Measurements from ENCODE around the gene CKAP2L.

The CKAP2L gene, protein sequence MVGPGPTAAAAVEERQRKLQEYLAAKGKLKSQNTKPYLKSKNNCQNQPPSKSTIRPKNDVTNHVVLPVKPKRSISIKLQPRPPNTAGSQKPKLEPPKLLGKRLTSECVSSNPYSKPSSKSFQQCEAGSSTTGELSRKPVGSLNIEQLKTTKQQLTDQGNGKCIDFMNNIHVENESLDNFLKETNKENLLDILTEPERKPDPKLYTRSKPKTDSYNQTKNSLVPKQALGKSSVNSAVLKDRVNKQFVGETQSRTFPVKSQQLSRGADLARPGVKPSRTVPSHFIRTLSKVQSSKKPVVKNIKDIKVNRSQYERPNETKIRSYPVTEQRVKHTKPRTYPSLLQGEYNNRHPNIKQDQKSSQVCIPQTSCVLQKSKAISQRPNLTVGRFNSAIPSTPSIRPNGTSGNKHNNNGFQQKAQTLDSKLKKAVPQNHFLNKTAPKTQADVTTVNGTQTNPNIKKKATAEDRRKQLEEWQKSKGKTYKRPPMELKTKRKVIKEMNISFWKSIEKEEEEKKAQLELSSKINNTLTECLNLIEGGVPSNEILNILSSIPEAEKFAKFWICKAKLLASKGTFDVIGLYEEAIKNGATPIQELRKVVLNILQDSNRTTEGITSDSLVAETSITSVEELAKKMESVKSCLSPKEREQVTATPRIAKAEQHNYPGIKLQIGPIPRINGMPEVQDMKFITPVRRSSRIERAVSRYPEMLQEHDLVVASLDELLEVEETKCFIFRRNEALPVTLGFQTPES
- long read RNA-seq, donor 1, full-length matches to known transcripts: 1 of 1 reads
- long read RNA-seq, donor 1, partial matches to known transcripts: 0 of 1 reads
- long read RNA-seq, donor 1, other reads (novel, unspliced or antisense): 0 of 1 reads
- long read RNA-seq, donor 2: 0 reads
- long read RNA-seq, donor 3: 0 reads
- long read RNA-seq, donor 4, full-length matches to known transcripts: 1 of 1 reads
- long read RNA-seq, donor 4, partial matches to known transcripts: 0 of 1 reads
- long read RNA-seq, donor 4, other reads (novel, unspliced or antisense): 0 of 1 reads
- long read RNA-seq, donor 5: 0 reads
- long read RNA-seq, donor 6, partial matches to known transcripts: 0 of 1 reads
- long read RNA-seq, donor 6, other reads (novel, unspliced or antisense): 0 of 1 reads
- long read RNA-seq, donor 7, partial matches to known transcripts: 13 of 13 reads
- long read RNA-seq, donor 7, other reads (novel, unspliced or antisense): 0 of 13 reads
- long read RNA-seq, donor 8, full-length matches to known transcripts: 2 of 2 reads
- long read RNA-seq, donor 8, partial matches to known transcripts: 0 of 2 reads
- long read RNA-seq, donor 8, other reads (novel, unspliced or antisense): 0 of 2 reads

DNA sequence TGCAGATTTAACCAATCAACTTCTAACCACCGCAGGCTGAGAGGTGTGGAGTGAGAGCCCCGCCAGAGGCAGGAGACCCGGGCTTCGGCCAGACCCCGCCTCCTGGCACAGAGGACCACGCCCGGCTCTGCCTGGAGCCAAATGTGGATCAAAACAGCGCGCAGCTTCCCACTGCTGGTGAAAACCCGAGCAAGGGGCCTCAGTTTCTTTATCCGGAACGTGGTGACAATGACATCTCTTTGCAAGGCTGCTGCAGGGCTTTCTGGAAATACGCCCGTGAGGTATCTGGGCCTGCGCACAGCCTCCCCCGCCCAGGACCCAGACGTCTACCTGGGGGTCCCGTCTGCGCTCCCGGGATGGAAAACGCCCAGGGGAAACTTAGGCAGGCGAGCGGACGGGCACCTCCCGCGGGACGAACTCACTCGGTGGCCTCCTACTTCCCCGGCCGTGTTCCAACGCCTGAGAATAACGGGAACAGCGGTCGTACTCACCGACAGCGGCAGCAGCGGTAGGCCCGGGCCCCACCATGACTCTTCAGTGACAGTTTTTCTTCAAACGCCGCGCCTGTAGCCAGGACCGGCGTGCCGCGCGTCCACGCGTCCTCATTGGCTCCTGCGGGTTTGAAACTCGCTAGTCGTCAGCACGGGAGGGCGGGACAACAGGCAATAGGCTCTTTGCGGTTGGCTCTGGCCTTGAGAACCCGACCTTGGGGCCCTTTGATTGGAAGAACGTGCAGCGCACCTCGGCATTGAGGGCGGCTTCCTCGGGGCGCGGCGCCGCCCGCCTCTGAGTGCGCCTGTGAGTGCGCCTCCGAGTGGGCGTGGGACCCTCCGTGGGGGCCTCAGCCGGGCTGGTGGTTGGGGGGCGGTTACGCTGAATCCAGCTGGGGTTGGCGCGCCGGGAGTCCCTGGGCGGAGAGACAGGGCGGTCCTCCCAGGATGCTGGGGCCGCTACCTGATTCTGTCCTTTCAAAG, at the start of gene CKAP2L:
Gene CKAP2L, minus strand, starts transcription at position 539 of the 974 bp plus-strand sequence. Its CDS starts 11 bp downstream, at position 528.
- DNase-seq: peak; percentile 85

DNA sequence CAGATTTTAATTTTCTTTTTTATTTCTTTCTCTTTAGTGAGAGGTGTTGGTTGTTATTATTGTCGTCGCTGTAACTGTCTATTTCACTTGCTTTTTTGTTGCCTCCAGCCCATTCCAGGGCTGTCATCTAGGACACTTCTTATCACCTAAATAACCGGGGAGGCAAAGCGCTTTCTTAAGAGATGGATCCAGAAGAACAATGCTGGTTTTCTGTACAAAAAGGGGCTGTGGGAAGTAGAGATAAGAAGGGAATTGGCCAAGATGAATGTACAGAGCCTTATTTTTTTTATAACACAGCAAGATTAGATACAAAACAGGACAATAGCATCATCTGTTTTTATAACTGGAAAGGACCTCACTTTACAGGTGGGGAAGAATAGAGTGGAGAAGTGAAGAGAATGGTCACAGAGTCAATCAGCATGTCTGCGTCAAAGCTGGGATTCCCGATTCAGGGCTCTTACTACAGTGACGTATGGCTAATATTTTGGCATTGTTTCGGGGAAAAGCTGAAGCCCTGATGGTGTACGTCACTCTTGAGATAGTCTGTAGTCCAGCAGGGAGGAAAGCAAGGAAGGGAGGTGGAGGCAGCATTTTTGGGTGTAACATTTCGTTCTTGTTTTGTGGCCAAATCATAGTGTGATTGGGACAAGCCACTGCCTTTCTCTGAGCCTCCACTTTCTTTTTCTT, 49.0 kb upstream of the CKAP2L start:
- no peak for DNase-seq

DNA sequence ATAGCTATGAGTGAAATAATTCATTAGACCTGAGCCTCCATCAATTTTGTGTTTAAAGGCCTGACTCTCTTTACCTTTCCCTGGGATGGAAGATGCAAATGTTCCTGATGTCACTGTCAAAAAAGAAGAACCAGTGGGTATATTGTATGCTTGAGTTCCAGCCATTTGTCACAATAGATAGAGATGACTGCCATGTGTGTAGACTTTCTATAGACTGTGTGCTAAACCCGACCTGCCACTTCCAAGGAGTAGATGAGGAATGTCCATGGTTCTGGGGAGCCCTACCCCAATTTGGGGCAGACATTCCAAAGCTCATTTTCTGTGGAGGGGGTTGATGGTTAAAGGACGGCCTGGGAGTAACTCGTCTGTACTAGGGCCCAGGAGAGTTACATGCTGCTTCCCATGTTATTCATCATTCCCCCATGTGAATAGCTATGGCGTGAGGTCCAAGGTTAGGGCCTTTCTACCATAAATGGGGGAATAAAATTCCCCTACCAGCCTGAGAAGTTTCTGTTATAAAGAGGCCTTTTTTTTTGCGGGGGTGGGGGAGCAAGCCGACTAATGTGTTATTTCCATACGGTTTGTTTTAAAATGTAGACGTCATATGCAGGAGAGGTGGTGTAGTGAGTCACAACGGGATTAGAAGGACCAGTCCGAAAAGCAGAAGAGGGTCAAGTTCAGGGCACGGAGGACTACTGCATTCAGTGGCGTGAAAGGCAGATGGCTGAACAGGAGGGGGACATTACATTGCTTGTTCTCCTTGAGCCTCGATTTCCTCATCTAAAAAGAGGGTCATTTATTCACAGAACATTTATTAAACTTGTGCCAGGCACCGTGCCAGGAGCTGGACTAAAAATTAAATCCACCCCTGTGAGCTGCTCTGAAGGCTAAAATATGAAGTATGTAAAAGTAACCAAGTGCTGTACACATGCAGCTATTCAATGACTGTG, 48.2 kb upstream of the CKAP2L start:
- DNase-seq: no peak

DNA sequence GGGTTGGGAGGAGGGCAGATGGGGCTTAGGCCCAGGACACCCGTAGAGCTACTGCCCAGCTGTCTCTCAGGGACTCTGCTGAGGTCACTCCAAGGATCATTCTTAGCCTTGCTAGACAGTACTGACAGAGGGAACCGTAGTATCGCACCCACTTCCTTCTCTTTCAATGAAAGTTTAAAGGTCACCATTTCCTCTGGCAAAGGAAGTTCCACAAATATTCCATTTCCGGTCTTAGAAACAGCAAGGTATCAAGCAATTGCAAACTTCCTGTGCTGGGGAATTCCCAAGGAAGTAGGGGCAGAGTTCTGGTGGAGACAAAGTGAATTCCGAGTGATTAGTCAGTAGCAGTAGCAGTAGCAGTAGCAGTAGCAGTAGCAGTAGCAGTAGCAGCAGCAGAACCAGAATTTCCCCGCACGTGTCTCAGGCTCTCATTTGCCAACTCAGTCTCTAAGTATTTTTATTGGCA, 47.5 kb upstream of the CKAP2L start:
- DNase-seq: no peak

DNA sequence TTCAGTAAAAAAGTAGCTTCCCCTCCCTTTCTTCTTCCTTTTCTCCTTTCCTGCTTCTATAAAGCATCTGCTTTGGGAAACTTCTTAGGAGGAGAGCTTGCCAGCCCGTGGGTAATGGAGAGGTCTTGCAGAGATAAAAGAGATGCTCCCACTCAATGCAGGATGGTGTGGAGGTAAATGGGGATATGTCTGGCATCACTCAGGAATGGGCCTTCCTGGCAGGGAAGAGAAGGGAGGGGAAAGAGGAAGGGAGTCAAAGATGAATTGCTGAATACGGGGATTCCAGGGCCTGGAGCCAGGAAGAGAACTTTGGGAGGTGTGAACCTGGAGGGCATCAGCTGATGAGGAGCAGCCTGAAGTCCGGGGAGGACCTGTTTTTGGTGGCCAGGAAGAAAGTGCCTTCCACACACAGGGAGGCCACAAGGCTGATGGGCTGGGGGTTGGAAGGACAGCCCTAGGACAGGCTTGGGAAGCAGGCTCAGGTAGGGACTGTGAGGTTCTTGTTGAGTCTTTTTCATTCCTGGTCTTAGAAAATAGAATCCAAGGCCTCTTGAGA, 46.9 kb upstream of the CKAP2L start:
- DNase-seq: no peak

DNA sequence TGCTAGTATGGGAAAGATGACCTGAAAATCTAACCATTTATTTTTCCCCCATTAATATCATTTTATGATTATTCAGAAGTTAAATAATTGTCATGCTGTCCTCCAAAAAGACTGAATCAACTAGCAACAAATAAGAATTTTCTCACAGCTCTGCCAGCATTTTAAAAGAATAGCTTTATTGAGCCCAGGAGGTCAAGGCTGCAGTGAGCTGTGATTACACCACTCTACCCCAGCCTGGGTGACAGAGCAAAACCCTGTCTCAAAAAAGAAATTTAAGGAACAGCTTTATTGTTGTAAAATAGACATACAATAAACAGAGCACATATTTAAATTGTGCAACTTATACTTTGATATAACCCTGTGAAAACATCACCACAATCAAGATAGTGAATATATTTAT, 44.7 kb upstream of the CKAP2L start:
- DNase-seq: no peak

DNA sequence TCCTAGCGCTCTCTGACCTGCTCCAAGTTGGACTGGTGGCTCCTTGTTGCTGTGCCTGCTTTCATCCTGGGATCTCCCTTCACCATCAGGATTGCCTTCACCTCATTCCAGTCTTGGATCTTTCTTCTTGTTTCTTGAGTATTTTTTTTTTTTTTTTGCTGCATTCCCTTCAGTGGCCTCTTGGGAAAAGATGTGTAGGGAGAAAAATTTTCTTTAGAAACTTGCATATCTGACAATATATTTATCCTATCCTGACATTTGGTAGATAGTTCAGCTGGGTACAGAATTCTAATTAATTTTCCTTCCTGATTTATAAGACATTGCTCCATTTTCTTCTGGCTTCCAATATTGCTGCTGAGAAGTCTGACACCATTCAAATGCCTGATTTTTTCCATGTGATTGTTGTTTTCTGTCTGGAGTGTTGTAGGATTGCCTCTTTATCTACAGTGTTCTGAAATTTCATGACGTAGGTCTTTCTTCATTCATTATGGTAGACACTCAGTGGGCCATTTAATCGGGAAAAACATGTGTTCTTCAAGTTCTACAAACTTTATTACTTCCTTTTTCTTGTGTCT, 42.9 kb upstream of the CKAP2L start:
- DNase-seq: no peak

DNA sequence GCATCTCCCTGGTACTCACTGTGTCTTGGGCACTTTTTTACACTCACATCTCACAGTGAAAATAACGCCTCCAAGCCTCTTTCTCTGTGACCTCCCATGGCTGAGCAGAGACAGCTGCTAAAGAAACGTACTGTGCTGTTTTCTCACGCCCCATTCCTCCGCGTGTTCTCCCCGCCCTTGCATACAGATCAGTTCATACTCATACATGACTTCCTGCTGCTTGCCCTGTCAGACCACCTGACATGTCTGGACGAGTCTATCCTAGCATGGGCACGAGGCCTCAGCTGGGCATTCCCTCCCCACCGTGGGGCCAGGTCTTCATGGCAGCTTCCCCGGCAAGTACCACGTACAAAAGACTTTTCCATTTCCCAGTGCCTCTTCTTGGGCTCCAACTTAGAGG, 41.1 kb upstream of the CKAP2L start:
- no peak for DNase-seq

DNA sequence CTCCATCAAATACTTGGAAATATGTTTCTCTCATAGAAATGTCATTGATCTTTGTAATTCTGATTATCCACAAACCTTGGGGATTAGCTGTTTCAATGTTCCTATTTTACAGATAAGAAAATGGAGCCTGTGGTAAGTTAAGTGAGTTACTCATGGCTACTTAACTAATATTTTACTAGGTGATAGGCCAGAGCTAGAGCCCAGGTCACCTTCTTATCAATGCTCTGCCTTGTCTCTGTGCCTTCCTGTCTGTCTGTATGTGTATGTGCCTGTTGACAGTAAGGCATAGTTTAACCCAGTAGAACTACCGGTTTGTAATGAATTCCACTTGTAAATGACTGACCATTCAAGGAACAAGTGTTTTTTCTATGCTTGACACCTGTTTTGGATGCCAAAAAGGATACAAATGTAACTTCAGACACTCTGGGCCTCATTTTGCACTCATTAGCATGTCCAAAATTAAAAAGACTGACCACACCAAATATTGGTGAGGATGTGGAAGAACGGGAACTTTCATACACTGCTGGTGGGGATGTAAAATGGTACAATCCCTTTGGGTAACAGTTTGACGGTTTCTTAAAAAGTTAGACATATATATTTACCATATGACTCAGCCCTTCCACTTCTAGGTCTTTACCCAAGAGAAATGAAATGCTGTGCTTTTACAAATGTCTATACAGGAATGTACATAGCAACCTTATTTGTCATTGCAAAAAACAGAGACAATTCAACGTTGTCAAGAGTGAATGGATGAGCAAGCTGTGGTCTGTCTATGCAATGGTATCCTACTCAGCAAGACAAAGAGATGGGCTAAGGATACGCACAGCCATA, 39.5 kb upstream of the CKAP2L start:
- no peak for DNase-seq

DNA sequence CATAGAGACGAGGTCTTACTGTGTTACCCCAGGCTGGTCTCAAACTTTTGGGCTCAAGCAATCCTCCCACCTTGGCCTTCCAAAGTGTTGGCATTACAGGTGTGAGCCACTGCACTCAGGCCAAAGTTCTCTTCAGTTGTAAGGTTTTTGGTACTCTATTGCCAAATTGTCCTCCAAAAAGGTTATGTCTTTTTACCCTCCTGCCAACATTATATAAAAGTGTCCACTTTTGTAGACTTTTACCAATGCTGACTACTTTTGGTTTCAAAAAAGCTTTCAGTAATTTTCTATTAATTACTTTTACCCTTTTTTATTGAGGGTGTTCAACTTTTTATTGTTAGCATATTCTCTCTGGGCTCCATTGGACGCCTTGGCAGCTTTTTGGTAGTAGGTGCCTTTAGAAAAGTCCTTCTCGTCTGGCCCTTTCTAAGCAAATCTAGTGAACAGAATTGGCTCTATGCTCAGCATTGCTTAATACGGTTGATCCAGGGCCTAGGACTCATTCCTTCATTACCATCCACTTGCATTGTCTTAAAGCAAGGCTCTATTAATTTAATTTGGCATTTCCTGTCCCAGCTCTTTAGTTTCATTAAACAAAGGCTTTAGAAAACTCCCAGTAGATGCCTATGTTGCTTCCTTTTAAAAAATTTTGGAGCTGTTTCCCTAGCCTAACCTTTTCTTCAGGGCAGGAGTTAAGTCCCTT, 36.6 kb upstream of the CKAP2L start:
- DNase-seq: no peak

DNA sequence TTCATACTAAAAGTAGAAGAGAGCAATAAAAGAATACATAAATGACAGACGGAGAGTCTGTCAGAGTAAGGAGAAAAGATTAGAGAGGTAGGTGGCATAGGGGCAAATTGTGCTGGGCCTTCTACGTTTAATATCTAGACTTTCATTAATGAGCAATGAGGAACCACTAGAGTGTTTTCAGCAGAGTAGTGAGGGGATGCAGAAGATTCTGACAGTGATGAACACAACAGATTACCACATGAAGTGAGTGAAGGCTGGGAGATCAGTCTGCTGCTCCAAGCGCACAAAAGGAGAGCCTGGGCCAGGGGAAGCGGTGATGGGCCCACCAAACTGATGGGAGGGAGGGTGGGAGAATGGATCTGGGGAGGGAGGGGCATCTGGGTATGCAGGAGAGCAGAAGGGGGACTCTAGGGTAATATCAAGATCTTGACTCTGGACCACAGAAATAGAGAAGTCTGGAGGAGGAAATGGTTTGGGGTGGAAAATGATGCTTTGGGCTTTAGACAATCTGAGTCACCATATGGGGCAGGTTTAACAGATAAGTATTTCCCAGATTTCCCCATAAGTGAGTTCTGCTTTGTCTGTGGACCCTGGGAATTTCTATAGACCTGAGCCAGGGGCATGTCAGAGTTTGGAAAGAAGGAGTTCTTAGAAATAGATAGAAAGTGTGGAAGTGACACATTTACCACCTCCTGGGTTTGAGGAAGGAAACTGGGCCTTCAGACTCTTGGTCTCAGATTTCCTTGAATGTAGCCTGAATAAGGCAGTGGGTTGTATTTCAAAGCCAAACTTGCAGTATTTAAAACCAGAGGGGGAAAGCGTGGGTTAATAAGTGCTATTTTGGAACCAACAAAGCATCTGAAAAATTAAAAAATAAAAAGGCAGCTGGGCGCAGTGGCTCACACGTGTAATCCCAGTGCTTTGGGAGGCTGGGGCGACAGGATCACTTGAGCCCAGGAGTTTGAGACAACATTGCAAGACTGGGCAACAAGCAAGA, 34.9 kb upstream of the CKAP2L start:
- DNase-seq: no peak

DNA sequence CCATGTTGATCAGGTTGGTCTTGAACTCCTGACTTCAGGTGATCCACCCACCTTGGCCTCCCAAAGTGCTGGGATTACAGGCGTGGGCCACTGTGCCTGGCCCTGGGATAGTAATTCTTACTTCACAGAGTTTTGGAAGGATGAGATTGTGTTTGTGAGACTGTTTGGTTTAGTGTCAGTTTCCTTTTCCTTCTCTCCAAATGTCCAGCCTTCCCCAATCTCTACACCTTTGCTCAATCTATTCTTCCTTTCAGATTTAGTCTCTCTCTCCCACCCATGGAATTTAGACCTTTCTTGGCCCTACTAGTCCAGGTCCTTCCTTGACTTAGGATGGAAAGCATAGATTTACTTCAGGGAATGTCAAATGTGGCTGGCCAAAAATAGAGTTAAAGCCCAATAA, 32.1 kb upstream of the CKAP2L start:
- no peak for DNase-seq

DNA sequence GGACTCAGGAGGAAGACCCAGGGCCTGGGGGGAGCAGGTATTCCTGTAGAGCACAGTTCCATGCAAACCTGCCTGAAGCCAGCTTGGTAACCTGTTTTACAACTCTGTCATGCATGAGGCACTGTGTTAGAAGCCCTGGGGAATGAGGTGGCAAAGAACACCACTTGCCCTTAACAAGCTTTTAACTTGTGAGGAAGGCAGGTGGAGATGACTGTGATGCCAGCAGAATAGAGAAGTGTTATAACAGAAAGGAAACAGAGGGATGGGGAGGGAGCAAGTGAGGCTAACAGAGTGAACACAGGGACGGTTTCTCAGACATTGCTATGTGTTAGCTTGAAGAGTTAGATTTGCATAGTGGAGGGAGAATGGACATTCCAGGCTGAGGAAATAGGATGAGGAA, 31.4 kb upstream of the CKAP2L start:
- DNase-seq: no peak

DNA sequence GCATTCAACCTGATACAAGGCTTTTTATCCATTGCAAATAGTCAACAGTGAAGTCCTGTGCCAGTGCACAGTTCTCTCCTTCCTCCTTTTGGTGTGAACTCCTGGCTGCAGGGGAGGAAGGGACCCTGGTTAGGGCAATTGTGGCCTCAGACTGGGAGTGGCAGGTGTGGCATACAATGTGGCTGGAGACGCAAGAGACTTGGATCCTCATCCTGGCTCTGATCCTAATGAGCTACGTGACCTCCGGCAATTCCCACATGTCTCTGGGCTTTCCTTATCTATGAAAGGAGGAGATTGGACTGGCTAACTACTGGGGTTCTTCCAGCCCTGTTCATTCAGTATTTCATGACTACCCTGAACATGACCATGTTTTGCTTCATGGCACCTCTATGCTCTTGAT, 30.4 kb upstream of the CKAP2L start:
- no peak for DNase-seq

DNA sequence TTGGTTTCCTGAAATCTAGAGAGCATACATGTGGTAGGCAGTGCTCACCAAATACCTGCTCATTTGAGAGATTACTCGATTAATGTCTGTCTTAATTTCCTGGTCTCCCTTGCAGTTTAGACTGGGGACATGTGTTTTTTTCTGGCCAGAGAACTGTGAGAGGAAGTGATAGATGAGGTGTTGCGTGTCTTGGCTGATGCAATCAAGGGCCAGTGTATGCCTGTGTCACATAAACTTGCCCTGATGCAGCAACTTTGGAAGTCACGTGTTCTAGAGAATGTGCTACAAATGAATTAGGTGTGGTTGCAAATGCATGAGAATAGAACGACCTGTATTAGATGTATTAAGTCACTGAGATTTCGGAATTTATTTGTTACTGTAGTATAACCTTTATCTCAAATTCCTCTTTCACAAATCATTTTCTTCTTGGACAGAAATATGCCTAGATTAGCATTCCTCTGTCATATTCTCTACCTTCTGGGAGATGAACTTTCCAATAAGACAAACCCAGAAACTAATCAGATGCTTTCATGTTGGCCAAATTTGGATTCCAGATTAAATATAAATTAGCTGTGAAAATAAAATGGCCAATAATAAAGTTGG, 29.8 kb upstream of the CKAP2L start:
- no peak for DNase-seq

Data from right kidney (tissue), 9 donors.